SW 1271 (cell line): ENCODE data around the gene TMEM240.
"Not testable (repeated sequence)": the region's sequence is repeated elsewhere in the genome, so short reads cannot be mapped to it uniquely, and the experiment has no call there.

ENCODE experiments used
- DNase-seq, 2 experiments: peaks; one replicate each; lab custom pipeline; 2025; lab: John Stamatoyannopoulos, UW

The TMEM240 gene

GRCh38 chr1:1557688-1558087, 17.3 kb upstream of the TMEM240 start:
- DNase-seq, result not testable (repeated sequence)

GRCh38 chr1:1556961-1557360, 16.5 kb upstream of the TMEM240 start:
- DNase-seq, result not testable (repeated sequence)

GRCh38 chr1:1556505-1556904, 16.1 kb upstream of the TMEM240 start:
- DNase-seq, result no peak

- peak in 1 of 2 experiments; percentile 12 for DNase-seq
Measured at GRCh38 chr1:1554926-1555915, 14.8 kb upstream of the TMEM240 start.

GRCh38 chr1:1554550-1554925, 14.1 kb upstream of the TMEM240 start:
- DNase-seq, result no peak

GRCh38 chr1:1553821-1554494, 13.5 kb upstream of the TMEM240 start:
- DNase-seq, result no peak

GRCh38 chr1:1552263-1552639, 11.8 kb upstream of the TMEM240 start:
- no peak for DNase-seq

GRCh38 chr1:1551524-1552262, 11.3 kb upstream of the TMEM240 start:
- DNase-seq, result no peak

GRCh38 chr1:1550591-1551432, 10.4 kb upstream of the TMEM240 start:
- peak in 1 of 2 experiments; percentile 3 for DNase-seq

GRCh38 chr1:1550087-1550486, 9.7 kb upstream of the TMEM240 start:
- DNase-seq, result no peak

GRCh38 chr1:1548591-1548990, 8.2 kb upstream of the TMEM240 start:
- no peak for DNase-seq

- DNase-seq, result no peak
Measured at GRCh38 chr1:1547476-1547875, 7.1 kb upstream of the TMEM240 start.

- DNase-seq, result no peak
Measured at GRCh38 chr1:1547011-1547410, 6.6 kb upstream of the TMEM240 start.

- no peak for DNase-seq
Measured at GRCh38 chr1:1545946-1546737, 5.7 kb upstream of the TMEM240 start.

- no peak for DNase-seq
Measured at GRCh38 chr1:1544544-1544943, 4.1 kb upstream of the TMEM240 start.

- no peak for DNase-seq
Measured at GRCh38 chr1:1543706-1544099, 3.3 kb upstream of the TMEM240 start.

GRCh38 chr1:1542766-1543705, 2.6 kb upstream of the TMEM240 start:
- DNase-seq, result no peak

- DNase-seq, result no peak
Measured at GRCh38 chr1:1541956-1542765, 1.7 kb upstream of the TMEM240 start.
